ENCODE data around the gene ARPC3. TPM values are rescaled to one million over a fixed set of nuclear protein-coding genes. Genes with fewer than 3 reads are reported as not detected.

ARPC3 gene
- total and polyA plus RNA-seq, 4 donors, result 129 to 219 (median 196) TPM

Small RNAs within 50 kb of the gene (small RNA-seq; reads per million reads assigned to genes)
- gene RF00278 (ENCODE audit: low replicate concordance), result not detected

Other genes with a start within 250 kb of the ARPC3 start
- 100 to 1,000 TPM; 129 to 272 TPM for gene ATP2A2, start 169.1 kb downstream of the ARPC3 start, total RNA-seq
- 100 to 1,000 TPM; 254 to 304 TPM for gene ATP2A2, start 169.1 kb downstream of the ARPC3 start, polyA plus RNA-seq (ENCODE audit: insufficient read length in 2 of 2)
- gene ANAPC7, start 46.6 kb downstream of the ARPC3 start, total RNA-seq, result 10 to 100 TPM; 52.1 to 65.8 TPM
- 100 to 1,000 TPM in 1 of 2 donors, 10 to 100 TPM in 1; 81.5 to 117 TPM for gene ANAPC7, start 46.6 kb downstream of the ARPC3 start, polyA plus RNA-seq (ENCODE audit: insufficient read length in 2 of 2)
- gene GPN3, start 17.9 kb upstream of the ARPC3 start, total RNA-seq, result 10 to 100 TPM; 19.1 to 19.3 TPM
- 10 to 100 TPM; 21.7 to 27.8 TPM for gene GPN3, start 17.9 kb upstream of the ARPC3 start, polyA plus RNA-seq (ENCODE audit: insufficient read length in 2 of 2)
- 10 to 100 TPM; 24.4 to 37.4 TPM for gene FAM216A, start 18.5 kb upstream of the ARPC3 start, total RNA-seq
- 10 to 100 TPM; 69.5 to 77.2 TPM for gene FAM216A, start 18.5 kb upstream of the ARPC3 start, polyA plus RNA-seq (ENCODE audit: insufficient read length in 2 of 2)
- gene VPS29, start 51.8 kb upstream of the ARPC3 start, total RNA-seq, result 10 to 100 TPM; 87.9 to 95.9 TPM
- gene VPS29, start 51.8 kb upstream of the ARPC3 start, polyA plus RNA-seq (ENCODE audit: insufficient read length in 2 of 2), result 100 to 1,000 TPM; 152 to 161 TPM
- gene RAD9B, start 52.0 kb upstream of the ARPC3 start, total RNA-seq, result 1 to 10 TPM in 1 of 2 donors, under 1 TPM in 1; 0.89 to 1.2 TPM
- 1 to 10 TPM; 1.0 to 1.7 TPM for gene RAD9B, start 52.0 kb upstream of the ARPC3 start, polyA plus RNA-seq (ENCODE audit: insufficient read length in 2 of 2)
- gene PPTC7, start 133.0 kb upstream of the ARPC3 start, total RNA-seq, result 10 to 100 TPM in 1 of 2 donors, 1 to 10 TPM in 1; 6.4 to 29.6 TPM
- gene PPTC7, start 133.0 kb upstream of the ARPC3 start, polyA plus RNA-seq (ENCODE audit: insufficient read length in 2 of 2), result 10 to 100 TPM; 18.9 to 23.1 TPM
- gene TCTN1, start 163.8 kb upstream of the ARPC3 start, total RNA-seq, result 100 to 1,000 TPM in 1 of 2 donors, 10 to 100 TPM in 1; 48.1 to 106 TPM
- 10 to 100 TPM; 62.3 to 67.7 TPM for gene TCTN1, start 163.8 kb upstream of the ARPC3 start, polyA plus RNA-seq (ENCODE audit: insufficient read length in 2 of 2)
- 10 to 100 TPM; 10.7 to 21.9 TPM for gene HVCN1, start 238.8 kb upstream of the ARPC3 start, total RNA-seq
- 10 to 100 TPM; 12.2 to 16.3 TPM for gene HVCN1, start 238.8 kb upstream of the ARPC3 start, polyA plus RNA-seq (ENCODE audit: insufficient read length in 2 of 2)

Measured in spinal cord (tissue), 4 donors.